SW480 (cell line): ENCODE measurements around the gene PTBP3.
"Not testable (repeated sequence)": the region's sequence is repeated elsewhere in the genome, so short reads cannot be mapped to it uniquely, and the experiment has no call there.

ENCODE experiments used
- DNase-seq: peaks from one replicate; pipeline ENCODE4 v3.0.0-alpha.2; 2016; ENCODE audit warnings: low spot score

The PTBP3 gene

DNA sequence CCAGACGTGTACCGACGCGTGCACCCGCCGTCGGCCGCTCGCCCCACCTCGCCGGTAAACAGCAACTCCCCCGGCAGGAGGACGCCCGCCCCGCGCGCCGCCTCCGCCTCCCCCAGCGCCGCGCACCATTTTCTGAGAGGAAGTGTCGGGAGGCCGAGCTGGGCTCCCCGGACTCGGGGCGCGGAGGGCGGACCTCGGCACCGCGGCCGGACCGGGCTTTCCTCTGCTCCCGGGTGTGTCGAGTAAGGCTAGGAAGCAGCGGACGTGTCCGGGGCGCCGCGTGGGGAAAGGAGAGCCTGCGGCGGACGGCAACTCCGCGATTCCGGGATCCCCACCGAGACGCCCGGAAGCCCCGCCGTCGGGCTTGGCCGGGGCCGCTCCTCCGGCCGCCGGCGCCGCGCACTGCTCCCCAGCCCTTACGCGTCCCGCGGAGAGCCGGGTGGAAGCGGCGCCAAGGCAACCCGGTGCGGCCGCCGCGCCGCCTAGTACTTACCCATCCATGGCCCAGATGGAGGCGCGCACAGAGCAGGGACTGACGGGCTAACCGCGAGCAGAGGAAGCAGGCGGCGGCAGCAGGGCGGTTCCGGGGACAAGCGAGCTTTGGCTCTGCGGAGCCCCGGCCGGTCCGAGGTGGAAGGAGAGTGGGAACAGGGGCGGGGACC lies at the start of gene PTBP3:
PTBP3 (minus strand) TSS at position 643 of the 662 bp plus-strand sequence. CDS start 35,754 bp downstream, outside the sequence.
- peak; percentile 79 for DNase-seq

DNA sequence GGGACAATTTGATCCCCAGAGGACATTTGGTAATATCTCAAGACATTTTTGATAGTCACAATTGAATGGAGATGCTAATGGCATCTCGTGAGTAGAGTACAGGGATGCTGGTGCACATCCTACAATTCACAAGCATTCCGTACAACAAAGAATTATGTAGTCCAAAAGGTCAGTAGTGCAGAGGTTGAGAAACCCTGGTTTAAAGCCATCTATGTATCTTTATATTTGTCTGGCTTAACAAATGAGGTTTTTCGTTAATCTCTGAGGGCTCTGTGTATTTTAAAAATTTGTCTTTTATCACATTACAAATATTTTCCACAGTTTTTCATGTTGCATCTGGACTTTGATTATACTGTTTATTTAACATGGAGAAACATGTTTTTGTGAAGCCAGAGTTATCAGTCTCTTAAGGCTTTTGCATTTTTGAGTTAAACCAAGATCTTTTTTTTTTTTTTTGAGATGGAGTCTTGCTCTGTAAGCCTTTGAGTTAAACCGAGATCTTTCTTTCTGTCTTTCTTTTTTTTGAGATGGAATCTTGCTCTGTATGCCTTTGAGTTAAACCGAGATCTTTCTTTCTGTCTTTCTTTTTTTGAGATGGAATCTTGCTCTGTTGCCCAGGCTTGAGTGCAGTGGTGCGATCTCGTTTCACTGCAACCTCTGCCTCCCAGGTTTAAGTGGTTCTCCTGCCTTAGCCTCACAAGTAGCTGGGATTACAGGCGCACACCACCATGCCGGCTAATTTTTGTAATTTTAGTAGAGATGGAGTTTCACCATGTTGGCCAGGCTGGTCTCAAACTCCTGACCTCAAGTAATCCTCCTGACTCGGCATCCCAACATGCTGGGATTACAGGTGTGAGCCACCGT lies 49.3 kb upstream of the PTBP3 start:
- no peak for DNase-seq

GRCh38 chr9:112382066-112382465 lies 48.6 kb upstream of the PTBP3 start:
- no peak for DNase-seq

DNA sequence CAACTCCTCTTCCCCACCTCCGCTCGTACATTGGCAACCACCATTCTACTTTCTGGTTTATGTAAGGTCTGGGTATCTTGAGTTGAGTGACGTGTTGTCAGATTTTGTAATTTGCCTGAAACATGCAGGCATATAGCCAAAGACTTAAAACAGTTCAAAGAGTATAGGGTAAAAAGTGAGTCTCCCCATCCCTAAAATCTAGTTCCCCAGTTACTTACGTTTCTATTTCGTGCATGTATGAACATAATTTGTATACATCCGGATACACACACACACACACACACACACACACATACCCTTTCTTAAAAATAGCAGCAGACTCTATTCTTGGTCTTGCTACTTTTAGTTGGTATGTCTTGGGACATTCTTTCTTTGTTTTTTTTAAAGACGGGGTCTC lies 47.4 kb upstream of the PTBP3 start:
- DNase-seq: peak; percentile 43

DNA sequence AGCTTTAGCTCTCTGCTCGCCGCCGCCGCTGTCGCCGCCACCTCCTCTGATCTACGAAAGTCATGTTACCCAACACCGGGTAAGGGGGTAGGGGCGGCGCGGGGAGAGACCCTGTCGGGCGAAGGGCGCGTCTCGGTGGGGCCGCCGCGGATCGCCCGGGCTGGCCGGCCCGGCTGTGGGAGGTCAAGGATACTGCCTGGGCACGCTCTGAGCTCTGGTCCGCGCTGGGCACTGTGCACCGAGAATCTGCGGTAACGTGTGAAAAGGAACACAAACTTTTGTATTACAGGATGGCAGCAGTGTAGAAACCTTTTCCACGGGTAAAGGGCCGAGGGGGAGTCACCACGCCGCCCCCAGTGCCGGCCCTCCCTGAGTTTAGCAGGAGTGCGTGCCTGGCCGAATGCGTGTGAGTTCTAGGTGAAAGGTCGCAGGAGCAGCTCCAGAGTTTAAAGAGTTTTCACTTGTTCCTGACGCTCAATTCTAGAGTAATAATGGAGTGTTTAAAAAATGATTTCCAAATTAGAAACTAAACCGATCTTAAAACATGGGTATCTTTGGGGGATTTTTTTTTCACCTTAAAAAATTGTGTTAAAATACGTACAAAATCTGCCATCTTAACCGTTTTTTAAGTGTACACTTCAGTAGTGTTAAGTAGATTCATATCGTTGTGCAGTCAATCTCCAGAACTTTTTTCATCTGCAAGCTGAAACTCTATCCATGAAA lies 46.8 kb upstream of the PTBP3 start, which contains the start of gene HSDL2:
HSDL2 (plus strand) TSS at position 7 of the 723 bp plus-strand sequence; CDS start at position 63, 56 bp downstream.
- no peak for DNase-seq

DNA sequence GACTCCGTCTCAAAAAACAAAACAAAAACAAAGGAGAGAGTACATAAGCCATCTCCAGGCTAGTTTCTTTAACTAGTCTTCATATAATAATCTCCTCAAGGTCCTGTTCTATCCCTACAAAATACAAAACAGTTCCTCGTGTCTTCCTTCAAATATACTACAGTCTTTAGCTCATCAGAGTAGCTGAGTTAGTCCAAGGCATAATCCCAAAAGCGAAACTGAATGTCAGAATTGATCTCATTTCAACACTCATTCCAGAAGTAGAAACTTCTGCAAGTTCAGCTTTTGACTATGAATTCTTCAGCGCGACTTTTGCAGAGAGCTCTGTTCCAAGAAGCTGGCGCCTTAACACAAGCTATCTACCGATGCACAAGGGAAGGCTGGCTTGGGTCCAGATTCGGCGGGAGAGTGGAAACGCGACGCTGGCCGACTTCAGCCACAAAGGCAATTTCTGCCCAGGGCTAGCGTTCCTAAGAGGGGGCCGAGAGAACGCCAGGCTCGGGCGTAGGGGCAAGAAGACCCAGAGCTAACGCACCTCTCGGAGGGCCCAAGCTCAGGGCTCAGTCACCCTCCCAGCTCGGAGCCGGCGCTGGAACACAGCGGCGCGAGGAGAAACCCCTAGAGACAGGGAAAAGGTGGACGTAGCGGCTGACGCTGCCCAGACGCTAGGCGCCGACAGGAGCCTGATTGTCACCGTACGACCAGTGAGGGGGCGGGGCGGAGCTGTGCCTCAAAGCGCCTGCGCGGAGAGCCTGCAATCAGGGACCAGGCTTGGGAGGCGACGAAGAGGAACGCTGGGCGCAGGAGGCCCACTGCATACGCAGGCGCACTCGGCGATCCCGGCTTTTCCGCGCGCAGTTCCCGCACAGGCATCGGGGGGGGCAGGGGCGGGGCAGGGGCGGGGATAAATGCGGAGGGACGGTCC lies 46.0 kb upstream of the PTBP3 start:
- DNase-seq: peak; percentile 98

- peak; percentile 39 for DNase-seq
These were observed 45.1 kb upstream of the PTBP3 start for GRCh38 chr9:112378328-112379176.

GRCh38 chr9:112377684-112378327 lies 44.4 kb upstream of the PTBP3 start:
- no peak for DNase-seq

GRCh38 chr9:112377087-112377486 lies 43.7 kb upstream of the PTBP3 start:
- DNase-seq: no peak

GRCh38 chr9:112375361-112375760 lies 41.9 kb upstream of the PTBP3 start:
- no peak for DNase-seq

- not testable (repeated sequence) for DNase-seq
These were observed 40.8 kb upstream of the PTBP3 start for GRCh38 chr9:112374232-112374631.

GRCh38 chr9:112373666-112374065 lies 40.2 kb upstream of the PTBP3 start:
- not testable (repeated sequence) for DNase-seq

DNA sequence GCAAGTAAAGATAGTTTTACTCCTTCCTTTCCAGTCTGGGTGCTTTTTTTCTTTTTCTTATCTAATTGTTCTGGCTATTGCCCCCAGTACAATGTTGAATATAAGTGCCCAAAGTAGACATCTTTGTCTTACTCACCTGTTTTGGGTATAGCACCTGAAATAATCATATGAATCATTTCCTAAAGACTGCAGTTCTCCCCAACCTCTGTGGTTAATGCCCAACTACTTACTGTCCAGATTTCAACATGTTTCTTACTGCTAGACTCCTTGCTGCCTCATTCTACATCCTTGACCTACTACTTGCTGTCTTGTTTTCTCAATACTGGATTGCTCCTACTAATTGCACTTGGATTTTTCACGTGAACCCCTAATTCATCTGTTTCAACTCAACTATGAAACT lies 37.6 kb upstream of the PTBP3 start:
- DNase-seq: no peak

GRCh38 chr9:112369817-112370216 lies 36.4 kb upstream of the PTBP3 start:
- no peak for DNase-seq

GRCh38 chr9:112367465-112367864 lies 34.0 kb upstream of the PTBP3 start:
- no peak for DNase-seq

GRCh38 chr9:112366591-112366990 lies 33.2 kb upstream of the PTBP3 start:
- no peak for DNase-seq

DNA sequence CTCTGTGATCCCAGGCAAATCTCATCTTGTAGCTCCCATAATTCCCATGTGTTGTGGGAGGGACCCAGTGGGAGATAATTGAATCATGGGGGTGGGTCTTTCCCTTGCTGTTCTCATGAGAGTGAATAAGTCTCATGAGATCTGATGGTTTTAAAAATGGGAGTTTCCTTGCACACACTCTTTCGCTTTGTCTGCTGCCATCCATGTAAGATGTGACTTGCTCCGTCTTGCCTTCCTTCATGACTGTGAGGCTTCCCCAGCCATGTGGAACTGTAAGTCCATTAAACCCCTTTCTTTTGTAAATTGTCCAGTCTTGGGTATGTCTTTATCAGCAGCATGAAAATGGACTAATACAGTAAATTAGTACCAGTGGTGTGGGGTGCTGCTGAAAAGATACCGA lies 31.8 kb upstream of the PTBP3 start:
- DNase-seq: not testable (repeated sequence)

DNA sequence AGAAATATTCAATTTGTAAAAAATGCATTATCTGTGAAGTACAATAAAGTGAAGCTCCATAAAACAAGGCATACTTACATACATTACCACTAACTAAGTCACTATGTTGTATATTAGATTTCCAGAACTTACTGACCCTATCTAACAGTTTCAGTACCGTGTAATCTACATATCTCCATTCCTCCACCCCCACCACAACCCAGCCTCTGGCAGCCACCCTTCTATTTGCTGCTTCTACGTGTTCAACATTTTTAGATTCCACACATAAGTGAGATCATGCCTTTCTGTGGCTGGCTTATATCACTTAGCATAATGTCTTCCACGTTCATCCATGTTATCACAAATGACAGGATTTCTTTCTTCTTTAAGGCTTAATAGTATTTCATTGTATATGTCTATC lies 31.3 kb upstream of the PTBP3 start:
- DNase-seq: no peak

DNA sequence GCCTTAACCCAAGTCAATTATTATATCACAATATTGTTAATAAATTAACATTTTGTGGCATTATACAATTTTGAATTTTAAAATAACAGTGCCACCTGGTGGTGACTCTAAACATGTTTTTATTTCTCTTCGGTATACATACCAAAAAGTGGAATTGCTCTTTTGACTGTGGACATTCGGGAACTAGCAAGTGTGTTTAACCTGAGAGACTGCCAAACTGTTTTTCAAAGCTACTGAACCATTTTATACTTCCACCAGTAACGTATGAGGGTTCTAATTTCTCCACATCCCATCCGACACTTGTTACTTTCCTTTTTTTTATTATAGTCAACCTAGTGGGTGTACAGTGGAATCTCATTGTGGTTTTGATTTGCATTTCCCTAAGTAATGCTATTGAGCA lies 28.2 kb upstream of the PTBP3 start:
- DNase-seq: peak; percentile 60
